SK-N-SH treated with all-trans-retinoic acid at 6 μM for 48 hours (cell line): ENCODE measurements around the gene SLC38A4.

ENCODE experiments used
- ATAC-seq: fragments of 200-7000 bp; cut with Tn5 transposase; 3 replicates; pipeline ENCODE4 v1.9.1; 2020; ENCODE audit warnings: mild to moderate bottlenecking, moderate library complexity
- ARNTL ChIP-seq: fragments of 450-650 bp; formaldehyde crosslinking; IDR thresholded peaks from 2 replicates; pipeline ENCODE4 v1.5.0; 2020; ENCODE audit warnings: low read depth, mild to moderate bottlenecking, moderate library complexity, borderline replicate concordance
- BACH2 ChIP-seq: fragments of 250-450 bp; sonication (Bioruptor Pico); IDR thresholded peaks from 2 replicates; pipeline ENCODE4 v1.9.0; 2021; ENCODE audit warnings: mild to moderate bottlenecking, borderline replicate concordance
- CSDC2 ChIP-seq: fragments of 250-450 bp; sonication (Bioruptor Pico); IDR thresholded peaks from 2 replicates; pipeline ENCODE4 v1.5.0; 2020; ENCODE audit warnings: mild to moderate bottlenecking, moderate library complexity
- ESRRG ChIP-seq: fragments of 250-450 bp; sonication (Bioruptor Pico); IDR thresholded peaks from 2 replicates; pipeline ENCODE4 v1.6.1; 2021; ENCODE audit warnings: mild to moderate bottlenecking
- GLIS3 ChIP-seq: fragments of 250-450 bp; sonication (Bioruptor Pico); IDR thresholded peaks from 2 replicates; pipeline ENCODE4 v1.5.0; 2020; ENCODE audit warnings: mild to moderate bottlenecking, moderate library complexity
- ISL1 ChIP-seq: fragments of 250-450 bp; sonication (Bioruptor Pico); IDR thresholded peaks from 2 replicates; pipeline ENCODE4 v2.1.2; 2022; ENCODE audit warnings: mild to moderate bottlenecking, moderate library complexity
- OSR1 ChIP-seq: fragments of 250-450 bp; sonication (Bioruptor Pico); IDR thresholded peaks from 2 replicates; pipeline ENCODE4 v1.8.0; 2022; ENCODE audit warnings: moderate library complexity, mild to moderate bottlenecking, inconsistent platforms
- PPARA ChIP-seq: fragments of 250-450 bp; sonication (Bioruptor Pico); IDR thresholded peaks from 2 replicates; pipeline ENCODE4 v1.5.0; 2020; ENCODE audit warnings: mild to moderate bottlenecking, borderline replicate concordance
- RARB ChIP-seq: fragments of 250-450 bp; sonication (Bioruptor Pico); IDR thresholded peaks from 2 replicates; pipeline ENCODE4 v1.8.0; 2021; ENCODE audit warnings: mild to moderate bottlenecking, moderate library complexity
- SNAI2 ChIP-seq: fragments of 250-450 bp; sonication (Bioruptor Pico); IDR thresholded peaks from 2 replicates; pipeline ENCODE4 v1.5.0; 2020; ENCODE audit warnings: mild to moderate bottlenecking, moderate library complexity
- TCF4 ChIP-seq: fragments of 250-450 bp; sonication (Bioruptor Pico); IDR thresholded peaks from 2 replicates; pipeline ENCODE4 v1.8.0; 2021; ENCODE audit warnings: mild to moderate bottlenecking, moderate library complexity, borderline replicate concordance
- ZFP3 ChIP-seq: fragments of 250-450 bp; sonication (Bioruptor Pico); IDR thresholded peaks from 2 replicates; pipeline ENCODE4 v1.5.0; 2020; ENCODE audit warnings: mild to moderate bottlenecking, moderate library complexity
- ZFP30 ChIP-seq: fragments of 450-650 bp; formaldehyde crosslinking; IDR thresholded peaks from 2 replicates; pipeline ENCODE4 v1.5.0; 2022; ENCODE audit warnings: mild to moderate bottlenecking, moderate library complexity
- ZNF8 ChIP-seq: fragments of 450-650 bp; formaldehyde crosslinking; IDR thresholded peaks from 2 replicates; pipeline ENCODE4 v1.5.0; 2020; ENCODE audit warnings: mild to moderate bottlenecking, moderate library complexity
- TF ChIP-seq, protein P1 (sequence below): fragments of 250-450 bp; sonication (Bioruptor Pico); IDR thresholded peaks from 2 replicates; pipeline ENCODE4 v1.8.0; 2021; ENCODE audit warnings: low read depth, mild to moderate bottlenecking, moderate library complexity, borderline replicate concordance
- TF ChIP-seq, protein P2 (sequence below): fragments of 250-450 bp; sonication (Bioruptor Pico); IDR thresholded peaks from 2 replicates; pipeline ENCODE4 v1.5.1; 2021; ENCODE audit warnings: mild to moderate bottlenecking, moderate library complexity
- TF ChIP-seq, protein P3 (sequence below): fragments of 250-450 bp; sonication (Bioruptor Pico); IDR thresholded peaks from 2 replicates; pipeline ENCODE4 v1.5.1; 2020; ENCODE audit warnings: low read depth, mild to moderate bottlenecking, moderate library complexity
- TF ChIP-seq, protein P4 (sequence below): fragments of 250-450 bp; sonication (Bioruptor Pico); IDR thresholded peaks from 2 replicates; pipeline ENCODE4 v1.5.0; 2020; ENCODE audit warnings: mild to moderate bottlenecking, moderate library complexity
- TF ChIP-seq, protein P5 (sequence below): fragments of 250-450 bp; sonication (Bioruptor Pico); IDR thresholded peaks from 2 replicates; pipeline ENCODE4 v1.8.0; 2020; ENCODE audit warnings: mild to moderate bottlenecking, moderate library complexity, borderline replicate concordance

Gene SLC38A4

DNA sequence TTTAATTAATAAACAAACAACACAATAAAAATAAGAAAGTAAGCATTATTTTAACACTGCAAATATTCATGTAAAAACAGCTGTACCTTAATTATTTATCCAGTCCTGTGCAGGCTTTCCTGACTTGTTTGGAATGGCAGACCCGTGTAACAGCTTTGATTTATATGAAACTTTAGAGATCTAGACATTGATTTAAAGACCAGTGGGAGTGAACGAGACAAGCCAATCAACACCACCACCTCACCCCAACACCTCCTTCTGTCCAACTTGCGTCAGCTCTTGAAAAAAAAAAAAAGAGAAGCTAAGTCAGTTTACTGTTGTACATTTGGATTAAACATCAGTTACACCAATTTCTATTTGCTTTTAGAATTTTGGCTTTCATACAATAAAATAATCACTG is 22.3 kb downstream of the SLC38A4 start:
- ATAC-seq = peak; percentile 23; the same call in 2 of the 3 replicates

DNA sequence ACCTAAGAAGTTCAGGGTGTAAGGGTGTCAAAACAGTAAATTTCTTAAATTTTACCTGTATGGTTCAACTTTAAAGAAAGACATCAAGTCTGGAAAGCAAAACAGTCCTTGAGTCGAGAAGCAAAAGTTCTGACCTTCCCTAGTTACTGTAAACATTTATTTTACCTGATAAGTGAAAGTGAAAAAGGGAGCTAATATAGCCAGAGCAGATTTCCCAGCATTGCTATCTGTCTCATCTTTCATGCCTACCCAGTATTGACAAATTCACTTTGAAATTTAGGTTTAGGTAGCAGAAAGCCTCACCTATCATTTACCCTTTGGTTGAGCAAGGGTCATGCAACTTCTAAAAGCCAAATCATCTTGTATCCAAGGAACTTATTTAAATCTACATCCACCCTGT is 24.5 kb downstream of the SLC38A4 start:
- no peak for ATAC-seq
- TF ChIP-seq SNAI2 (CRISPR knock-in tag) (no peak), ZFP30 (CRISPR knock-in tag) (no peak), RARB (no peak), ARNTL (CRISPR knock-in tag) (no peak), GLIS3 (CRISPR knock-in tag) (no peak), ISL1 (CRISPR knock-in tag) (no peak), TCF4 (CRISPR knock-in tag) (no peak), CSDC2 (CRISPR knock-in tag) (no peak), ESRRG (CRISPR knock-in tag) (no peak)
- TF ChIP-seq, protein P1, sequence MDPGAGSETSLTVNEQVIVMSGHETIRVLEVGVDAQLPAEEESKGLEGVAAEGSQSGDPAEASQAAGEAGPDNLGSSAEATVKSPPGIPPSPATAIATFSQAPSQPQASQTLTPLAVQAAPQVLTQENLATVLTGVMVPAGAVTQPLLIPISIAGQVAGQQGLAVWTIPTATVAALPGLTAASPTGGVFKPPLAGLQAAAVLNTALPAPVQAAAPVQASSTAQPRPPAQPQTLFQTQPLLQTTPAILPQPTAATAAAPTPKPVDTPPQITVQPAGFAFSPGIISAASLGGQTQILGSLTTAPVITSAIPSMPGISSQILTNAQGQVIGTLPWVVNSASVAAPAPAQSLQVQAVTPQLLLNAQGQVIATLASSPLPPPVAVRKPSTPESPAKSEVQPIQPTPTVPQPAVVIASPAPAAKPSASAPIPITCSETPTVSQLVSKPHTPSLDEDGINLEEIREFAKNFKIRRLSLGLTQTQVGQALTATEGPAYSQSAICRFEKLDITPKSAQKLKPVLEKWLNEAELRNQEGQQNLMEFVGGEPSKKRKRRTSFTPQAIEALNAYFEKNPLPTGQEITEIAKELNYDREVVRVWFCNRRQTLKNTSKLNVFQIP = no peak
- TF ChIP-seq, protein P2, sequence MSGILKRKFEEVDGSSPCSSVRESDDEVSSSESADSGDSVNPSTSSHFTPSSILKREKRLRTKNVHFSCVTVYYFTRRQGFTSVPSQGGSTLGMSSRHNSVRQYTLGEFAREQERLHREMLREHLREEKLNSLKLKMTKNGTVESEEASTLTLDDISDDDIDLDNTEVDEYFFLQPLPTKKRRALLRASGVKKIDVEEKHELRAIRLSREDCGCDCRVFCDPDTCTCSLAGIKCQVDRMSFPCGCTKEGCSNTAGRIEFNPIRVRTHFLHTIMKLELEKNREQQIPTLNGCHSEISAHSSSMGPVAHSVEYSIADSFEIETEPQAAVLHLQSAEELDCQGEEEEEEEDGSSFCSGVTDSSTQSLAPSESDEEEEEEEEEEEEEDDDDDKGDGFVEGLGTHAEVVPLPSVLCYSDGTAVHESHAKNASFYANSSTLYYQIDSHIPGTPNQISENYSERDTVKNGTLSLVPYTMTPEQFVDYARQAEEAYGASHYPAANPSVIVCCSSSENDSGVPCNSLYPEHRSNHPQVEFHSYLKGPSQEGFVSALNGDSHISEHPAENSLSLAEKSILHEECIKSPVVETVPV (CRISPR knock-in tag) = no peak
- TF ChIP-seq, protein P3, sequence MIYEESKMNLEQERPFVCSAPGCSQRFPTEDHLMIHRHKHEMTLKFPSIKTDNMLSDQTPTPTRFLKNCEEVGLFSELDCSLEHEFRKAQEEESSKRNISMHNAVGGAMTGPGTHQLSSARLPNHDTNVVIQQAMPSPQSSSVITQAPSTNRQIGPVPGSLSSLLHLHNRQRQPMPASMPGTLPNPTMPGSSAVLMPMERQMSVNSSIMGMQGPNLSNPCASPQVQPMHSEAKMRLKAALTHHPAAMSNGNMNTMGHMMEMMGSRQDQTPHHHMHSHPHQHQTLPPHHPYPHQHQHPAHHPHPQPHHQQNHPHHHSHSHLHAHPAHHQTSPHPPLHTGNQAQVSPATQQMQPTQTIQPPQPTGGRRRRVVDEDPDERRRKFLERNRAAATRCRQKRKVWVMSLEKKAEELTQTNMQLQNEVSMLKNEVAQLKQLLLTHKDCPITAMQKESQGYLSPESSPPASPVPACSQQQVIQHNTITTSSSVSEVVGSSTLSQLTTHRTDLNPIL (CRISPR knock-in tag) = no peak
- TF ChIP-seq, protein P4, sequence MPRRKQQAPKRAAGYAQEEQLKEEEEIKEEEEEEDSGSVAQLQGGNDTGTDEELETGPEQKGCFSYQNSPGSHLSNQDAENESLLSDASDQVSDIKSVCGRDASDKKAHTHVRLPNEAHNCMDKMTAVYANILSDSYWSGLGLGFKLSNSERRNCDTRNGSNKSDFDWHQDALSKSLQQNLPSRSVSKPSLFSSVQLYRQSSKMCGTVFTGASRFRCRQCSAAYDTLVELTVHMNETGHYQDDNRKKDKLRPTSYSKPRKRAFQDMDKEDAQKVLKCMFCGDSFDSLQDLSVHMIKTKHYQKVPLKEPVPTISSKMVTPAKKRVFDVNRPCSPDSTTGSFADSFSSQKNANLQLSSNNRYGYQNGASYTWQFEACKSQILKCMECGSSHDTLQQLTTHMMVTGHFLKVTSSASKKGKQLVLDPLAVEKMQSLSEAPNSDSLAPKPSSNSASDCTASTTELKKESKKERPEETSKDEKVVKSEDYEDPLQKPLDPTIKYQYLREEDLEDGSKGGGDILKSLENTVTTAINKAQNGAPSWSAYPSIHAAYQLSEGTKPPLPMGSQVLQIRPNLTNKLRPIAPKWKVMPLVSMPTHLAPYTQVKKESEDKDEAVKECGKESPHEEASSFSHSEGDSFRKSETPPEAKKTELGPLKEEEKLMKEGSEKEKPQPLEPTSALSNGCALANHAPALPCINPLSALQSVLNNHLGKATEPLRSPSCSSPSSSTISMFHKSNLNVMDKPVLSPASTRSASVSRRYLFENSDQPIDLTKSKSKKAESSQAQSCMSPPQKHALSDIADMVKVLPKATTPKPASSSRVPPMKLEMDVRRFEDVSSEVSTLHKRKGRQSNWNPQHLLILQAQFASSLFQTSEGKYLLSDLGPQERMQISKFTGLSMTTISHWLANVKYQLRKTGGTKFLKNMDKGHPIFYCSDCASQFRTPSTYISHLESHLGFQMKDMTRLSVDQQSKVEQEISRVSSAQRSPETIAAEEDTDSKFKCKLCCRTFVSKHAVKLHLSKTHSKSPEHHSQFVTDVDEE = no peak

More for the DNA sequence above, 22.3 kb downstream of the SLC38A4 start:
- TF ChIP-seq GLIS3 (CRISPR knock-in tag) (no peak), ARNTL (CRISPR knock-in tag) (no peak), ESRRG (CRISPR knock-in tag) (no peak), PPARA (CRISPR knock-in tag) (no peak), ZFP3 (CRISPR knock-in tag) (no peak), ISL1 (CRISPR knock-in tag) (no peak), RARB (no peak)
- TF ChIP-seq, protein P2 (CRISPR knock-in tag) = no peak
- TF ChIP-seq, protein P5, sequence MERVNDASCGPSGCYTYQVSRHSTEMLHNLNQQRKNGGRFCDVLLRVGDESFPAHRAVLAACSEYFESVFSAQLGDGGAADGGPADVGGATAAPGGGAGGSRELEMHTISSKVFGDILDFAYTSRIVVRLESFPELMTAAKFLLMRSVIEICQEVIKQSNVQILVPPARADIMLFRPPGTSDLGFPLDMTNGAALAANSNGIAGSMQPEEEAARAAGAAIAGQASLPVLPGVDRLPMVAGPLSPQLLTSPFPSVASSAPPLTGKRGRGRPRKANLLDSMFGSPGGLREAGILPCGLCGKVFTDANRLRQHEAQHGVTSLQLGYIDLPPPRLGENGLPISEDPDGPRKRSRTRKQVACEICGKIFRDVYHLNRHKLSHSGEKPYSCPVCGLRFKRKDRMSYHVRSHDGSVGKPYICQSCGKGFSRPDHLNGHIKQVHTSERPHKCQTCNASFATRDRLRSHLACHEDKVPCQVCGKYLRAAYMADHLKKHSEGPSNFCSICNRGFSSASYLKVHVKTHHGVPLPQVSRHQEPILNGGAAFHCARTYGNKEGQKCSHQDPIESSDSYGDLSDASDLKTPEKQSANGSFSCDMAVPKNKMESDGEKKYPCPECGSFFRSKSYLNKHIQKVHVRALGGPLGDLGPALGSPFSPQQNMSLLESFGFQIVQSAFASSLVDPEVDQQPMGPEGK (CRISPR knock-in tag) = no peak
- TF ChIP-seq, all 23 proteins: peak for 0

DNA sequence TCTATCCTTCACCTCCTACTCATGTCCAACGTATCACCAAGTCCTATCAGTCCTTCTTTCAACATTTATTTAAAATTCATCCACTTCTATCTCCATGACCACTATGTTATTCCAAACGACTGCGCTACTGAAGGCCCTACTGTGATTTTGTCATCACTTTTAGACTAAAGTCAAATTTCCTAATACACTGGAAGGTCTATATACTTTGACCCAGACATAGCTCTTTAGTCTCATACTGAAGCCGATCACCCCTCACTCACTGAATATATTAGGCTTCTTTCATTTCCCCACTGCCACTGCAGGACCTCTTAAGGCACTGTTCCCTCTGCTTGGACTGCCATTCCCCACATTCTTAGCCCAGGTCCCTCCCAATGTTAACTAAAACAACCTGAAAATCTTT is 25.6 kb downstream of the SLC38A4 start:
- TF ChIP-seq BACH2 (no peak), RARB (no peak), ARNTL (CRISPR knock-in tag) (no peak), OSR1 (CRISPR knock-in tag) (no peak), GLIS3 (CRISPR knock-in tag) (no peak), ZNF8 (CRISPR knock-in tag) (no peak)
- TF ChIP-seq, protein P4 = no peak
- TF ChIP-seq, protein P5 (CRISPR knock-in tag) = no peak
- peak; percentile 10; the same call in 2 of the 3 replicates for ATAC-seq
